Mucosa of gallbladder (tissue), 1 donor: Measurements from ENCODE around the gene PPEF2. TPM values are rescaled to one million over a fixed set of nuclear protein-coding genes. Genes with fewer than 3 reads are reported as not detected.

ENCODE experiments used
- DNase-seq: peaks from one replicate; pipeline ENCODE4 v3.0.0-alpha.2; 2020; ENCODE audit warnings: low spot score
- total RNA-seq: library from RNA; stranded (reverse); gene quantifications from one replicate; pipeline ENCODE4 v1.2.1, GENCODE V29; 2021
- donor health status: DM: no; HTN: no; CAD: no.

PPEF2 gene
- total RNA-seq, 1 donor from 2014 or later = not detected

DNA sequence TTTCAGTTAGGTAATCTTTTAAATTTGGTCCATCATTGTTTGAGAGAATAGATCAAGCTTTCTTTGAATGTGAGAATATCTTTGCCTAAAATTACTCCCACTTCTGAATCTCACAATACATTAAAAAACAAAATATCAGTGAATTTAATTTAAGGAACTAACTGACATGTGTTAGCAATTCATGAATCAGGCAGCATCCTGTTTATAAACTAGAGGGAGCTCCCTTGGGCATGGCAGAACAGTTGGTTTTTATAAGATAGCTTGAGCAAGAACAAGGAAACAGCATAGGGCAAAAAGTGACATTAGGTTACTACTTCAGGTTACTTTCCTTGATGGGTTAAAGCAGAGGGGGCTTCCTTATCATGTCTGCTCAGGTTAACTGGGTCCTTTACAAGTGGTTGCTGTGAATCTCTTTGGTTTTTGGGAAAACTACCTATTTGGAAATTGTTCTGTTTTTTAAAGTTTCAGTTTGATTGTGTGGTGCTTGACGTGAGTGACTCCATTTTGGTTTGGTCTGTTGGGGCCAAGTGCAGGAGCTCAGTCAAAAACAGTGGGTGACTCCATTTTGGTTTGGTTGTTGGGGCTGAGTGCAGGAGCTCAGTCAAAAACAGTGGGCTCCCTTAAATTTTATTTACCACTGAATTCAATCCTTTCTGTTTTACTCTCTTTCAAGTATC is 68.0 kb downstream of the PPEF2 start:
- no peak for DNase-seq

DNA sequence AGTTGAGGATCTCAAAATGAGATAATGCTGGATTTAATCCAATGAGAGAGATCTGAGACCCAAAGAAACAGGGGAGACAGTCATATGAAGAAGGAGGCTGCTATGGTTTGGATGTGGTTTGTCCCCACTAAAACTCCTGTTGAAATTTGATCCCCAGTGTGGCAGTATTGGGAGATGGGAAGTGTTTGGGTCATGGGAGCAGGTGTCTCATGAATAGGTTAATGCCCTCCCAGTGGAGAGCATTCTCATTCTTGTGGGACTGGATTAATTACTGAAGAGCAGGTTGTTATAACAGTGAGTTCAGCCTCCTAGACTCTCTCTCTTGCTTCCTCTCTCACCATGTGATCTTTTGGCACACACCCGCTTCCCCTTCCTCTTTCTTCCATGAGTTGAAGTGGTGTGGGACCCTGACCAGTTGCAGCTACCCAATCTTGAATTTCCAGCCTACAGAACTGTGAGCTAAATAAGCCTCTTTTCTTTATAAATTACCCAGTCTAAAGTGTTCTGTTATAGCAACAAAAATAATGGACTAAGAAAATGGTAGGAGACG is 70.3 kb downstream of the PPEF2 start:
- no peak for DNase-seq

DNA sequence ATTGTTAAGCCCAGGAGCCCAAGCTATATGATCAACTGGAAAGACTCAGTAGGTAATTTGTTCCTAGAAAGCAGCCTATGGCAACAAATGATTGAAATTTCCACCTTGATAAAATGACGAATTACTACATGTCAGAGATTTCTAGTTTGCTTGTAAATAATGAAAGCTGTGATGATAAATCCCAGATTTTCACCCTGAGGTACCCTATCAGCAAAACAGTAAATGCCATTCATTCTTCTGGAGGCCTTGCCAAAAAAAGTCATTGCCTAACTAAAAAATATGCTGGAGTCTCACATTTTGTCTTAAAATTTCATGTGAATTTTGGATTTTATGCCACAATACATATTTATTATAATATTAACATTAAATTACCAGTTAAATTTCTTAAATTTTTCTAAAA is 71.3 kb downstream of the PPEF2 start:
- no peak for DNase-seq

DNA sequence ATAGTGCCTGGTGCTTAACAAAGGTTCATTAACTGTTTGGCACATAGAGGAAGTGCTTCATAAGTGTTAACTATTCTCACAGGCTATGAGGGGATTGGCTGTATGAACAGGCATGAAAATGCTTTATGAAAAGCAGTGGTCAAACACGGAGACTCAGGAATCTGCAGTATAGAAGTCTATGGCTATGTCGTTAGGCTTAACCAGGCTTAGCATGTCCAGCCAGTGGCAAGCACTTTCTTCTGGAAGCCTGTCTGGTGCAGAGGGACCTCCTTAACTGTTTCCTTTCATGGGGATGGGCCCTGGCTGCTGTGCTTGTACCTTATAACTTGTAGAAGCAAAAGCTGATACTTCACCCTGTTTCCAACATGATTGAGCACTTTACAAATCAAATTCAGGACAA is 78.4 kb downstream of the PPEF2 start:
- no peak for DNase-seq

DNA sequence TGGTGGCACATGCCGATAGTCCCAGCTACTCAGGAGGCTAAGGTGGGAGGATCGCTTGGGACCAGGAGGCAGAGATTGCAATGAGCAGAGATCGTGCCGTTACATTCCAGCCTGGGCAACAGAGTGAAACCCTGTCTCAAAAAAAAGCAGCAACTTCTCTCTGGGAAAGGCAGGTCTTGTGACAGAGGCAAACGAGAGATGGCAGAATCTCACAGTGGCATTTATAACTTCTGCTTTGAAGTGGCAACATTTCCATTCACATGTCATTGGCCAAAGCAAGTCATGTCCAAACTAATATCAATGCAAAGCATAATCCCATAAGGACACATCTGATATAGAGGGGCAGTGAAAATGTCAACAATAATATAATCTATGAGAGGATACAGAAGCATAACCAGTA is 79.8 kb downstream of the PPEF2 start:
- DNase-seq = no peak

DNA sequence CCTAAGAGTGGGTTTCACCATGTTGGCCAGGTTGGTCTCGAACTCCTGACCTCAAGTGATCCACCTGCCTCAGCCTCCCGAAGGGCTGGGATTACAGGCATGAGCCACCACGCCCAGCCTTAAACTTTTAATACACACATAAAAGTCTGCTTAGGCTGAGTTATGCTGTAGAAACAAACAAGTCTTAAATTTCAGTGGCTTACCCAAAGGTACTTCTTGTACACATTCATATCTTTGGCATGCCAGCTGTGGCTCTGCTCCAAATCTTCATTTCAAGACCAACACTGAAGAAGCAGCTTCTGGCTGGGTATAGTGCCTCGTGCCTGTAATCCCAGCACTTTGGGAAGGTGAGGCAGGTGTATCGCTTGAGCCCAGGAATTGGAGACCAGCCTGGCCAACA is 80.3 kb downstream of the PPEF2 start:
- DNase-seq = no peak

DNA sequence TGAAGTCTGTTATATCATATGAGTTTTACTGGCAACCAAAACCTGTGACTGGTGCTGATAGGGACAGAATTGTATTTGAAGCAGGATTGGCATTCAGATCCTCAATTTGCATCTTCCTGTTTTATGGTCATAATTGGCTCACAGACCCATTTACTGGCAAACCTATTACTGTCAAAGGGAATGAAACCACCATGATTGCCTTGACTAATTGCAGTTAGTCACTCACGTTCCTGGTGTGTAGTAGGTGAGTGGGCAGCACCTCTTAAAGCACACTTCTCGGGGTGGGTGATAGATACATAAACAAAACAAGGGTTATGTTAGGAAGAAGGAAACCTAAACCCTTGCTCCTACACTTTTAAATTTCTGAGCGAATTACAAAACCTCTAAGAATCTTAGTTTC is 81.0 kb downstream of the PPEF2 start:
- DNase-seq = no peak

DNA sequence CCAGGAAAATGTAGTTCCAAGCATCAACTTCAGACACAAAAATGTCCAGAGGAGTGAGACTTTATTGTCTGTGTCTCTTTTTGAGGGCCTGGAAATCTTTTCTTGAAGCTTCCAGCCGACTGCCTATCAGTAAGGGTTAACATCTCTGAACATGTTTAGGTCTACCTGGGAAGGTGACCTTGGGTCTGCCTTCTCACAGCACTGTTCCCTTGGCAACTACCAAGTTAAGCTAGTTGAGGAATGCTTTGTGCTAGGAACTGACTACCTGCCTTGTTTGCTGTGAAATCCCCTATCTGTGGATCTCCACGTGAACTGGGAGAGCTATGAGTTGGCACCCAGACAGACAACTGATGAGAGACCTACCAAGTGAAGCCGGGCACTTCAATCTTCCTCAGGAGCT is 81.6 kb downstream of the PPEF2 start:
- no peak for DNase-seq

DNA sequence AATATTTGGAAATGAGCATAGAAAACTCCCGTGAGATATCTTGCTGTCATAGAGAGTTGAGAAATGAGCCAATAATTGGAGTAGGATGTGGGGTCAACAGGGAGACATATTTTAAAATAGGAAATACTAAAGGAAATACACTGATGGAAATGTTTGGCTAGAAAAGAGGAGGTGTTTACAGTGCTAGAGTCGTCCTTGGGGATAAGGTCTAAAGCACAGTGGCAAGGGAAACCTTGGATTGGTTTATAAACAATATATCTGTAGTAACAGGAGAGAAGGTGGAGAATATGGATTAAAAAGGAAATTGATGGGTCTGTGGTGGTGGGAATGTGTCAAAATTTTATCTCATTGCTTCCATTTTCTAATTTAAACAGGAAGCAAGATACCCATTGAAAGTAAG is 82.1 kb downstream of the PPEF2 start:
- no peak for DNase-seq

DNA sequence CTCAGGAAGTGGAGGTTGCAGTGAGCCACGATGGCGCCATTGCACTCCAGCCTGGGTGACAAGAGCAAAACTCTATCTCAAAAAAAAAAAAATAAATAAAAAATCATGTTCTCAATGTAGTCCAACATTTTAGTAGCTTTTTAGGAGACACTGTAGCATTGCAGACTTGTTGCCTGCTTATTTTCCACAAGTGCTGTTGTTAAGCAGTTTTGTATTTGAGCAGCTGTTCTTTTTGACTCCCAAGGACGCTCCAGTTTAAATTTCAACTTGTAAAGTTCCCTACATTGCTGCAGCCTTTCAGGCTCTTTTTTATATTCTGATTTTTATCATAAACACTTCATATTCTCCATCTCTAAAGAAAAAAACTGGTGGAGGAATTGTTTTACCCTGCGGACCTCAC is 83.1 kb downstream of the PPEF2 start:
- no peak for DNase-seq

DNA sequence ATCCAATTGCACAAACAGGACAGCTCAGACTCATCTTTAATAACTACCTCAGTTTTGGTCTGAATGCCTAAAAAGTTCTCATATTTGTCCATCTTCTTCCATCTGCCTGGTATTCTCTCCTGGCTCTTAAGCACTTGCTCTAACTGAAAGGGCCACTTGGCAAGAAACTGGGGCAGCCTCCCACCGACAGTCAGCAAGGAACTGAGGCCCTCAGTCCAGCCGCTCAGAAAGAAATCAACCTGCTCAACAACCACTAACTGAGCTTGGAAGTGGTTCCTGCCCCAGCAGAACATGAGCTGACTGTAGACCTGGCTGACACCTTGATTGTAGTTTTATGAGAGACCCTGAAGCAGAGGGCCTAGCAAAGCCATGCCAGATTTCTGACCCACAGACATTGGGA is 84.4 kb downstream of the PPEF2 start:
- DNase-seq = no peak

Other genes starting within 250 kb of the PPEF2 start
- gene G3BP2, start 229.0 kb downstream of the PPEF2 start, total RNA-seq = 146 TPM
- 66.8 TPM for gene USO1, start 177.9 kb downstream of the PPEF2 start, total RNA-seq
- gene NAAA, start 38.6 kb upstream of the PPEF2 start, total RNA-seq = 28.0 TPM
- 25.6 TPM for gene SDAD1, start 88.5 kb upstream of the PPEF2 start, total RNA-seq
- 0.35 TPM for gene CXCL9, start 105.1 kb upstream of the PPEF2 start, total RNA-seq
- gene CXCL10, start 121.0 kb upstream of the PPEF2 start, total RNA-seq = 0.81 TPM
- not detected for gene CXCL11, start 133.6 kb upstream of the PPEF2 start, total RNA-seq
- 1.6 TPM for gene ART3, start 172.3 kb upstream of the PPEF2 start, total RNA-seq
- 23.5 TPM for gene NUP54, start 245.9 kb upstream of the PPEF2 start, total RNA-seq